K562 (cell line): Measurements from ENCODE around the gene PPP1R15B. TPM values are rescaled to one million over a fixed set of nuclear protein-coding genes. Genes with fewer than 3 reads are reported as not detected.

Experiments
- ATAC-seq: fragments of 200-7000 bp; cut with Tn5 transposase; 3 replicates; pipeline ENCODE4 v1.9.1; 2020; ENCODE audit warnings: moderate library complexity
- BruUV-seq: library from RNA; stranded (reverse); fragments of 400-500 nt; replicated peaks from 2 replicates; lab custom pipeline; 2021; lab: Mats Ljungman, UMichigan
- CTCF ChIA-PET: fragments of 300-600 bp; formaldehyde crosslinking; extraction: SDS; loops from one replicate; lab custom pipeline; 2021; ENCODE audit warnings: low intra/inter-chr PET ratio; lab: Yijun Ruan, JAX
- POLR2A ChIA-PET: fragments of 300-600, 350-650 bp; sonication (Branson Sonifier 250); formaldehyde crosslinking; extraction: SDS; loops from one replicate; lab custom pipeline; 2021; ENCODE audit warnings: antibody characterized with exemption, inconsistent platforms; lab: Yijun Ruan, JAX
- DNase-seq, 4 experiments: peaks; one replicate each; pipeline versions ENCODE4 v3.0.0 to v3.0.0-alpha.2; 2011 to 2018; ENCODE audit warnings: low spot score in 3 of 4, mixed read lengths in 3 of 4; ENCODE audit errors: extremely low read depth in 1 of 4
- FAIRE-seq: peaks from 2 replicates; lab custom pipeline; 2011; peaks lifted over from hg19 to GRCh38; lab: Jason Lieb, UNC
- H2AFZ ChIP-seq: 2 replicates; pipeline ENCODE4 v1.6.0; 2011; ENCODE audit warnings: low read depth, low read length, control low read depth, inconsistent platforms
- H3K27ac ChIP-seq: fragments of 200-600 bp; 3 replicates; pipeline ENCODE4 v1.8.0; 2011; ENCODE audit warnings: low read depth, mild to moderate bottlenecking, control low read depth, inconsistent platforms, low read length, moderate library complexity, mixed read lengths; ENCODE audit errors: extremely low read depth
- H3K27me3 ChIP-seq, 2 experiments: fragments of 300-600 bp in 1 of 2; 2 replicates in 1 of 2; 3 replicates in 1 of 2; pipeline versions ENCODE4 v1.6.0 to v1.8.0; 2011; ENCODE audit warnings: inconsistent platforms in 2 of 2, low read length in 2 of 2, mild to moderate bottlenecking in 1 of 2, mixed read lengths in 1 of 2, moderate library complexity in 1 of 2; ENCODE audit not compliant: control insufficient read depth in 2 of 2, insufficient read depth in 2 of 2
- H3K36me3 ChIP-seq: fragments of 300-600 bp; 3 replicates; pipeline ENCODE4 v1.8.0; 2011; ENCODE audit warnings: mild to moderate bottlenecking, low read length, inconsistent platforms; ENCODE audit not compliant: control insufficient read depth, insufficient read depth
- H3K4me1 ChIP-seq, 2 experiments: fragments of 200-600 bp in 1 of 2; replicated peaks in 1 of 2; 2 replicates in 1 of 2; 3 replicates in 1 of 2; pipeline versions ENCODE4 v1.5.1 to v1.8.0; 2011; ENCODE audit warnings: inconsistent platforms in 2 of 2, low read length in 2 of 2, mild to moderate bottlenecking in 1 of 2, mixed read lengths in 1 of 2, moderate library complexity in 1 of 2; ENCODE audit not compliant: control insufficient read depth in 2 of 2, insufficient read depth in 2 of 2
- H3K4me2 ChIP-seq: 2 replicates; pipeline ENCODE4 v1.6.1; 2011; ENCODE audit warnings: low read length, control low read depth, inconsistent platforms, mixed read lengths; ENCODE audit not compliant: insufficient read depth
- H3K4me3 ChIP-seq: fragments of 200-600 bp; sonication (generic), shearing (Covaris generic); 2 replicates; pipeline ENCODE4 v1.5.1; 2016; ENCODE audit warnings: control low read depth, inconsistent platforms
- H3K79me2 ChIP-seq: fragments of 200-600 bp; 3 replicates; pipeline ENCODE4 v1.8.0; 2011; ENCODE audit warnings: low read length, inconsistent platforms; ENCODE audit not compliant: control insufficient read depth, insufficient read depth
- H3K9ac ChIP-seq, 2 experiments: 2 replicates each; pipeline versions ENCODE4 v1.6.0 to v1.6.1; 2011; ENCODE audit warnings: low read depth in 2 of 2, low read length in 2 of 2, control low read depth in 1 of 2, inconsistent platforms in 1 of 2, mild to moderate bottlenecking in 1 of 2, mixed read lengths in 1 of 2; ENCODE audit not compliant: insufficient read depth in 1 of 2
- H3K9me1 ChIP-seq: one replicate; pipeline ENCODE4 v1.6.0; 2011; ENCODE audit warnings: inconsistent platforms, mild to moderate bottlenecking, low read length, moderate library complexity; ENCODE audit not compliant: control insufficient read depth, insufficient read depth
- H3K9me3 ChIP-seq: replicated peaks from 2 replicates; pipeline ENCODE4 v1.5.1; 2011; ENCODE audit warnings: low read depth, low read length, inconsistent platforms; ENCODE audit not compliant: control insufficient read depth, insufficient read depth
- H4K20me1 ChIP-seq: replicated peaks from 2 replicates; pipeline ENCODE4 v1.6.1; 2011; ENCODE audit warnings: low read length, inconsistent platforms, mixed read lengths; ENCODE audit not compliant: control insufficient read depth, insufficient read depth
- ATF7 ChIP-seq: fragments of 450-650 bp; IDR thresholded peaks from 2 replicates; pipeline ENCODE4 v1.7.1; 2014; ENCODE audit warnings: mild to moderate bottlenecking, moderate library complexity
- ELF4 ChIP-seq: fragments of 450-650 bp; formaldehyde crosslinking; IDR thresholded peaks from 2 replicates; pipeline ENCODE4 v1.4.0; 2022; ENCODE audit warnings: missing genetic modification characterization
- NFATC3 ChIP-seq: fragments of 450-650 bp; IDR thresholded peaks from 2 replicates; pipeline ENCODE4 v1.6.1; 2017; ENCODE audit warnings: mild to moderate bottlenecking
- NUFIP1 ChIP-seq: fragments of 450-650 bp; IDR thresholded peaks from 2 replicates; pipeline ENCODE4 v1.6.1; 2018; ENCODE audit not compliant: partially characterized antibody
- OTX1 ChIP-seq: fragments of 450-650 bp; formaldehyde crosslinking; IDR thresholded peaks from 2 replicates; pipeline ENCODE4 v1.4.0; 2022; ENCODE audit warnings: mild to moderate bottlenecking
- PYGO2 ChIP-seq: fragments of 450-650 bp; IDR thresholded peaks from 2 replicates; pipeline ENCODE4 v1.6.1; 2016; ENCODE audit warnings: mild to moderate bottlenecking, missing genetic modification characterization, moderate library complexity, missing compliant biosample characterization
- WGBS: fragments of 100-300 bp; shearing (Covaris generic); methylation state at CpG from one replicate; pipeline ENCODE4 v1.1.6; 2016; ENCODE audit warnings: low coverage, mixed read lengths; ENCODE audit not compliant: insufficient coverage; ENCODE audit errors: missing lambda C conversion rate; 5-methylcytosine and 5-hydroxymethylcytosine counted together
- in situ Hi-C: fragments of 300-500 bp; cut with MboI; formaldehyde crosslinking; loops from 4 replicates; pipeline ENCODE4 v1.15.0; 2018; ENCODE audit warnings: inconsistent platforms, mixed read lengths
- intact Hi-C: fragments of 100-400 bp; cut with micrococcal nuclease; formaldehyde crosslinking; loops from 2 replicates; pipeline ENCODE4 v1.14.2; 2022
- polyA plus RNA-seq, 8 experiments: library from polyadenylated mRNA; depleted of rRNA in 4 of 8; stranded (reverse) in 5 of 8; unstranded in 3 of 8; fragments of >200 nt; fragmentation: Nextera tagmentation in 2 of 8; fragmentation: Illumina TruSeq in 1 of 8; extraction: Ambion mirVana in 2 of 8; extraction: Trizol in 1 of 8; gene quantifications; 2 replicates each; pipeline versions ENCODE4 v1.2.1 to v1.2.3, GENCODE V29; 2011 to 2014; ENCODE audit warnings: inconsistent platforms in 1 of 8, missing spikeins in 1 of 8
- total RNA-seq, 7 experiments: library from RNA; depleted of rRNA in 6 of 7; stranded (reverse); fragments of >200 nt in 6 of 7; fragmentation: Illumina TruSeq in 2 of 7; extraction: Trizol in 2 of 7; gene quantifications; 2 replicates each; pipeline versions ENCODE4 v1.2.1 to v1.2.3, GENCODE V29; 2011 to 2021; ENCODE audit warnings: low replicate concordance in 1 of 7
- TF ChIP-seq, protein P1 (sequence below): sonication (generic); formaldehyde crosslinking; IDR thresholded peaks from 2 replicates; pipeline ENCODE4 v1.8.1; 2023; ENCODE audit warnings: missing genetic modification reagents, mild to moderate bottlenecking, borderline replicate concordance
- TF ChIP-seq, protein P2 (sequence below): fragments of 250-450 bp; sonication (Bioruptor Pico); IDR thresholded peaks from 2 replicates; pipeline ENCODE4 v1.5.0; 2020; ENCODE audit warnings: mild to moderate bottlenecking

Gene PPP1R15B
- total and polyA plus RNA-seq, 9 of the 15 experiments (the other 6 are each of a cell fraction or from before 2014, with no cell fraction given) = 17.0 to 48.1 (median 30.8) TPM

DNA sequence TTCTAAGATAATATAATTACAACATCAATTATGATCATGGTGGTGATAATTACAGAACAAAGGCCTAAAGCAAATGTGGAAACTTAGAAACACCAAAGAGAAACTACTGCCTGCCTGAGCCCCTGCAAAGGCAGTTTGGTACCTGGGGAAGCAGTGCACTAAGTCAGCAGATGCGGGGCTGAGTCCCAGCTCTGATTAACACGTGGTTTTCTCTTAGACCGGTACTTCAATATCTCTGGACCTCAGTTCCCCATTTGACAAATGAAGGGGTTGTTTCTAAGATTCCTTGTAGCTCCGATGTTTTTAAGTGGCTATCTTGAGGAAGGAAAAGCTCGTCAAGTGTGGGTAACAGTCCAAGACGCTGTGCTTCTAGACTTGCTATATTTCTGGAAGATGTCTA, 35.2 kb downstream of the PPP1R15B start (continued):
- TF ChIP-seq, protein P1, sequence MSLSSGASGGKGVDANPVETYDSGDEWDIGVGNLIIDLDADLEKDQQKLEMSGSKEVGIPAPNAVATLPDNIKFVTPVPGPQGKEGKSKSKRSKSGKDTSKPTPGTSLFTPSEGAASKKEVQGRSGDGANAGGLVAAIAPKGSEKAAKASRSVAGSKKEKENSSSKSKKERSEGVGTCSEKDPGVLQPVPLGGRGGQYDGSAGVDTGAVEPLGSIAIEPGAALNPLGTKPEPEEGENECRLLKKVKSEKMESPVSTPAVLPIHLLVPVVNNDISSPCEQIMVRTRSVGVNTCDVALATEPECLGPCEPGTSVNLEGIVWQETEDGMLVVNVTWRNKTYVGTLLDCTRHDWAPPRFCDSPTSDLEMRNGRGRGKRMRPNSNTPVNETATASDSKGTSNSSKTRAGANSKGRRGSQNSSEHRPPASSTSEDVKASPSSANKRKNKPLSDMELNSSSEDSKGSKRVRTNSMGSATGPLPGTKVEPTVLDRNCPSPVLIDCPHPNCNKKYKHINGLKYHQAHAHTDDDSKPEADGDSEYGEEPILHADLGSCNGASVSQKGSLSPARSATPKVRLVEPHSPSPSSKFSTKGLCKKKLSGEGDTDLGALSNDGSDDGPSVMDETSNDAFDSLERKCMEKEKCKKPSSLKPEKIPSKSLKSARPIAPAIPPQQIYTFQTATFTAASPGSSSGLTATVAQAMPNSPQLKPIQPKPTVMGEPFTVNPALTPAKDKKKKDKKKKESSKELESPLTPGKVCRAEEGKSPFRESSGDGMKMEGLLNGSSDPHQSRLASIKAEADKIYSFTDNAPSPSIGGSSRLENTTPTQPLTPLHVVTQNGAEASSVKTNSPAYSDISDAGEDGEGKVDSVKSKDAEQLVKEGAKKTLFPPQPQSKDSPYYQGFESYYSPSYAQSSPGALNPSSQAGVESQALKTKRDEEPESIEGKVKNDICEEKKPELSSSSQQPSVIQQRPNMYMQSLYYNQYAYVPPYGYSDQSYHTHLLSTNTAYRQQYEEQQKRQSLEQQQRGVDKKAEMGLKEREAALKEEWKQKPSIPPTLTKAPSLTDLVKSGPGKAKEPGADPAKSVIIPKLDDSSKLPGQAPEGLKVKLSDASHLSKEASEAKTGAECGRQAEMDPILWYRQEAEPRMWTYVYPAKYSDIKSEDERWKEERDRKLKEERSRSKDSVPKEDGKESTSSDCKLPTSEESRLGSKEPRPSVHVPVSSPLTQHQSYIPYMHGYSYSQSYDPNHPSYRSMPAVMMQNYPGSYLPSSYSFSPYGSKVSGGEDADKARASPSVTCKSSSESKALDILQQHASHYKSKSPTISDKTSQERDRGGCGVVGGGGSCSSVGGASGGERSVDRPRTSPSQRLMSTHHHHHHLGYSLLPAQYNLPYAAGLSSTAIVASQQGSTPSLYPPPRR (CRISPR knock-in tag) = no peak
- TF ChIP-seq, protein P2, sequence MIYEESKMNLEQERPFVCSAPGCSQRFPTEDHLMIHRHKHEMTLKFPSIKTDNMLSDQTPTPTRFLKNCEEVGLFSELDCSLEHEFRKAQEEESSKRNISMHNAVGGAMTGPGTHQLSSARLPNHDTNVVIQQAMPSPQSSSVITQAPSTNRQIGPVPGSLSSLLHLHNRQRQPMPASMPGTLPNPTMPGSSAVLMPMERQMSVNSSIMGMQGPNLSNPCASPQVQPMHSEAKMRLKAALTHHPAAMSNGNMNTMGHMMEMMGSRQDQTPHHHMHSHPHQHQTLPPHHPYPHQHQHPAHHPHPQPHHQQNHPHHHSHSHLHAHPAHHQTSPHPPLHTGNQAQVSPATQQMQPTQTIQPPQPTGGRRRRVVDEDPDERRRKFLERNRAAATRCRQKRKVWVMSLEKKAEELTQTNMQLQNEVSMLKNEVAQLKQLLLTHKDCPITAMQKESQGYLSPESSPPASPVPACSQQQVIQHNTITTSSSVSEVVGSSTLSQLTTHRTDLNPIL = no peak
- TF ChIP-seq NUFIP1 = no peak
- TF ChIP-seq ATF7 = no peak

DNA sequence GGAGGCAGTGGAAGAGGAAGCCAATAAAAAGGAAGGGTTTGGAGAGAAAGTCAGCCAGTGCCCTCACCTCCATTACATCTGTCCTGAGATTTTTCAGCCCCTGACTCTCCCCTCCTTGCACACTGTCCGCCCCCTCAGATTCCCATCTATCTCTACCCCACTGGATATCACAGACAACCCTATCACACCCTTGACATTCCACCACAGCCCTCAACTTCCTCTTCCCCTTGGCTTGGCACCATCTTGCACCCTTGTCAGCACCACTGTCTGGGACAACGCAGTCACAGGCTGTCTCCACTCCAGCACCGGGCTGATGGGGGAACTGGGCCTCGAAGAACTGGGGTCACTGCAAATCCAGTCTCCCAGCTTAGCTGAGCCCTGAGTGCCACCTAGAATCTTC, 37.7 kb downstream of the PPP1R15B start:
- DNase-seq (no peak), ATAC-seq (no peak), FAIRE-seq (no peak)
- Histone ChIP-seq H3K27me3 (peaks cover 45 to 79% of the 10 kb centered on the region in 2 experiments), H3K9me1 (no peaks in the 10 kb centered on the region), H3K79me2 (no peaks in the 10 kb centered on the region), H2AFZ (no peak overlapping the region), H3K9ac (no peak overlapping the region), H3K4me2 (no peak overlapping the region), H3K4me3 (no peak overlapping the region), H3K9me3 (no peaks in the 10 kb centered on the region), H3K27ac (no peak overlapping the region), H4K20me1 (peaks cover 12% of the 10 kb centered on the region), H3K4me1 (peaks cover 5 to 10% of the 10 kb centered on the region in 2 experiments), H3K36me3 (no peaks in the 10 kb centered on the region)
- TF ChIP-seq OTX1 (0 out of 2 replicates have a peak, but pooled peaks have one; percentile 13), PYGO2 (tag) (no peak), NFATC3 (no peak), ELF4 (CRISPR knock-in tag) (0 out of 2 replicates have a peak, but pooled peaks have one; percentile 31)
- CTCF ChIA-PET = no interaction called here
- no TSS peak for BruUV-seq
- WGBS = 0% methylated on average over 4 of the region's 4 CpGs
- in situ Hi-C loops = no loop called here
- POLR2A ChIA-PET = interaction anchor here (0.8 to 1.0 kb wide), 2 partner anchors 34 to 46 kb away, joined by 3 read pairs; no protein-coding TSS in a partner anchor
- intact Hi-C loops = no loop called here
